ENCODE measurements around the gene AGPS. TPM values are rescaled to one million over a fixed set of nuclear protein-coding genes. Genes with fewer than 3 reads are reported as not detected.

Gene AGPS
- total and polyA plus RNA-seq, 9 of the 15 experiments (the other 6 are each of a cell fraction or from before 2014, with no cell fraction given): 15.5 to 211 (median 63.1) TPM

- TF ChIP-seq GMEB1 (CRISPR knock-in tag; IDR thresholded peaks at IDR 0.05): no peak
- no peak for TF ChIP-seq PTBP1 (IDR thresholded peaks at IDR 0.05; ENCODE audit: low read depth, low read length)
- no peak for TF ChIP-seq CHD4 (IDR thresholded peaks at IDR 0.05; ENCODE audit: insufficient read depth, insufficient replicate concordance, low read depth, low read length, poor library complexity, severe bottlenecking)
- no peak for TF ChIP-seq ZNF146 (CRISPR knock-in tag; IDR thresholded peaks at IDR 0.05; ENCODE audit: unreplicated experiment)
- TF ChIP-seq KLF16 (IDR thresholded peaks at IDR 0.05): no peak
- TF ChIP-seq ZBTB2 (IDR thresholded peaks at IDR 0.05): no peak
These were observed 37.2 kb downstream of the AGPS start (continued) for GRCh38 chr2:177429688-177430325.

GRCh38 chr2:177430411-177430810 lies 37.8 kb downstream of the AGPS start:
- H3K36me3 ChIP-seq (ENCODE audit: control insufficient read depth, insufficient read depth, low read length): peaks cover 27% of the 10 kb centered on the region; the same call in 2 of the 3 replicates
- H3K79me2 ChIP-seq (ENCODE audit: control insufficient read depth, insufficient read depth, low read length): peaks cover 77% of the 10 kb centered on the region
- in situ Hi-C loops (cut with MboI): loop anchor here (5.0 kb wide), 1 partner anchor 83 kb away; no protein-coding TSS in a partner anchor
- ATAC-seq (no peak), DNase-seq (ENCODE audit: extremely low read depth in 1 of 4, low spot score in 3 of 4) (no peak), FAIRE-seq (no peak)
- H3K9me3 ChIP-seq (replicated peaks; ENCODE audit: control insufficient read depth, insufficient read depth, low read depth, low read length): peaks cover 21% of the 10 kb centered on the region
- H3K27ac ChIP-seq (ENCODE audit: extremely low read depth, low read depth, low read length): no peak overlapping the region
- 72% methylated on average over 4 of the region's 4 CpGs for WGBS (ENCODE audit: insufficient coverage, low coverage, missing lambda C conversion rate)
- ChIA-PET CTCF (ENCODE audit: low intra/inter-chr PET ratio) (no interaction called here), POLR2A (interaction anchor here (0.7 kb wide), 1 partner anchor 74 kb away, joined by 3 read pairs; no protein-coding TSS in a partner anchor)
- BruUV-seq (replicated peaks): no TSS peak
- no peak overlapping the region for H3K9ac ChIP-seq (ENCODE audit: insufficient read depth in 1 of 2, low read depth in 2 of 2, low read length in 2 of 2)
- H3K4me1 ChIP-seq (replicated peaks in 1 of 2; ENCODE audit: control insufficient read depth in 2 of 2, insufficient read depth in 2 of 2, low read length in 2 of 2): no peaks in the 10 kb centered on the region
- no peaks in the 10 kb centered on the region for H4K20me1 ChIP-seq (replicated peaks; ENCODE audit: control insufficient read depth, insufficient read depth, low read length)
- intact Hi-C loops (cut with micrococcal nuclease): no loop called here
- no peak overlapping the region for H3K4me3 ChIP-seq
- no peak overlapping the region for H2AFZ ChIP-seq (ENCODE audit: low read depth, low read length)
- H3K27me3 ChIP-seq (ENCODE audit: control insufficient read depth in 2 of 2, insufficient read depth in 2 of 2, low read length in 2 of 2): no peaks in the 10 kb centered on the region
- H3K9me1 ChIP-seq (ENCODE audit: control insufficient read depth, insufficient read depth, low read length): no peaks in the 10 kb centered on the region
- H3K4me2 ChIP-seq (ENCODE audit: insufficient read depth, low read length): no peak overlapping the region
- TF ChIP-seq ILK (tag; IDR thresholded peaks at IDR 0.05; ENCODE audit: borderline replicate concordance, low read depth): no peak
- no peak for TF ChIP-seq TFE3 (CRISPR knock-in tag; IDR thresholded peaks at IDR 0.05)
- no peak for TF ChIP-seq MTF1 (CRISPR knock-in tag; IDR thresholded peaks at IDR 0.05; ENCODE audit: borderline replicate concordance)
- TF ChIP-seq BRD4 (IDR thresholded peaks at IDR 0.05): no peak
- no peak for TF ChIP-seq HIVEP1 (CRISPR knock-in tag; IDR thresholded peaks at IDR 0.05)
- TF ChIP-seq VEZF1 (CRISPR knock-in tag; IDR thresholded peaks at IDR 0.05): no peak
- no peak for TF ChIP-seq TFAM (CRISPR knock-in tag; conservative IDR thresholded peaks at IDR 0.05)
- TF ChIP-seq ZSCAN29 (IDR thresholded peaks at IDR 0.05): no peak
- TF ChIP-seq U2AF2 (optimal IDR thresholded peaks at IDR 0.05; ENCODE audit: low read depth, low read length): no peak
- no peak for TF ChIP-seq CHD4 (IDR thresholded peaks at IDR 0.05; ENCODE audit: insufficient read depth, insufficient replicate concordance, low read depth, low read length, poor library complexity, severe bottlenecking)
